ENCODE data around the gene GNAL. TPM values are rescaled to one million over a fixed set of nuclear protein-coding genes. Genes with fewer than 3 reads are reported as not detected.

The GNAL gene
- total and polyA plus RNA-seq, 2 of the 4 experiments (the other 2 are of a cell fraction): 0.15 to 0.36 TPM

GRCh38 chr18:11849279-11849678 is 160.2 kb downstream of the GNAL start:
- Histone ChIP-seq H3K36me3 (ENCODE audit: control insufficient read depth, insufficient read depth, low read length) (no peaks in the 10 kb centered on the region; the same call in 1 of the 2 replicates), H3K4me3 (ENCODE audit: insufficient read depth, low read depth, low read length) (no peak overlapping the region), H3K18ac (ENCODE audit: low read depth, low read length) (peak overlapping the region; percentile 84; the same call in 1 of the 2 replicates), H3K23ac (ENCODE audit: low read depth, low read length) (no peak overlapping the region; the same call in 1 of the 2 replicates), H2AK9ac (replicated peaks; ENCODE audit: low read depth, low read length, poor library complexity) (no peak overlapping the region), H3K4me2 (ENCODE audit: low read depth, low read length) (no peak overlapping the region), H3K9me1 (ENCODE audit: insufficient read depth, low read length) (no peaks in the 10 kb centered on the region), H2AFZ (replicated peaks; ENCODE audit: low read length, poor library complexity) (no peak overlapping the region), H2BK120ac (ENCODE audit: low read depth, low read length) (peak overlapping the region; percentile 88; the same call in 1 of the 2 replicates), H3K9me3 (ENCODE audit: control insufficient read depth, insufficient read depth, low read length) (no peaks in the 10 kb centered on the region), H3K79me1 (ENCODE audit: low read depth in 1 of 2, low read length in 2 of 2) (peaks cover 0 to 19% of the 10 kb centered on the region in 2 experiments; a peak in 2 of 4 replicates), H2BK5ac (ENCODE audit: low read depth, low read length, poor library complexity, severe bottlenecking) (peak overlapping the region; percentile 91), H3K27ac (ENCODE audit: insufficient read depth, low read length) (peak overlapping the region; percentile 81; the same call in 1 of the 2 replicates), H3K4ac (ENCODE audit: low read depth, low read length) (peak overlapping the region; percentile 83; the same call in 1 of the 2 replicates), H3K14ac (replicated peaks; ENCODE audit: low read depth, low read length) (no peak overlapping the region), H4K20me1 (ENCODE audit: insufficient read depth, low read length) (no peaks in the 10 kb centered on the region), H3K4me1 (ENCODE audit: control insufficient read depth, insufficient read depth, low read length) (peaks cover 6% of the 10 kb centered on the region), H4K8ac (ENCODE audit: low read depth in 2 of 2, low read length in 2 of 2) (peak overlapping the region; percentile 64 to 92; a peak in 3 of 4 replicates), H3K27me3 (ENCODE audit: control insufficient read depth, insufficient read depth, low read length) (no peaks in the 10 kb centered on the region), H4K91ac (ENCODE audit: insufficient read depth, low read depth, low read length) (peak overlapping the region; percentile 90), H2BK20ac (ENCODE audit: low read depth, low read length) (no peak overlapping the region), H2BK15ac (ENCODE audit: low read depth, low read length) (peak overlapping the region; percentile 80; the same call in 1 of the 3 replicates), H3K56ac (ENCODE audit: extremely low read depth, insufficient read depth, low read length) (0 out of 2 replicates have a peak overlapping the region, but pooled peaks have one; percentile 65), H4K5ac (ENCODE audit: low read depth, low read length) (peak overlapping the region; percentile 65; the same call in 1 of the 2 replicates), H3K9ac (ENCODE audit: low read depth, low read length) (no peak overlapping the region; the same call in 1 of the 2 replicates), H2AK5ac (ENCODE audit: low read depth, low read length) (no peak overlapping the region)
- ATAC-seq (ENCODE audit: low read depth) (no peak), DNase-seq (no peak)
- WGBS, 2 experiments (ENCODE audit: extremely low coverage in 2 of 2, insufficient read length in 1 of 2): 100% methylated on average over 2 of the region's 7 CpGs; no CpG with 5 or more reads in 1 of the 2 experiments
- in situ Hi-C loops (cut with MboI; ENCODE audit: low sequenced_read_pairs) (no loop called here), dilution Hi-C loops (cut with HindIII; ENCODE audit: low sequenced_read_pairs, unreplicated experiment) (no loop called here), intact Hi-C loops (cut with micrococcal nuclease) (no loop called here)
- POLR2A ChIA-PET (ENCODE audit: unreplicated experiment): interaction anchor here (0.6 kb wide), 1 partner anchor 146 kb away, joined by 6 read pairs; no protein-coding TSS in a partner anchor
- BruUV-seq (replicated peaks): no TSS peak
- TF ChIP-seq RCOR1 (IDR thresholded peaks at IDR 0.05; ENCODE audit: insufficient replicate concordance, low read length) (no peak), CTCF (conservative IDR thresholded peaks at IDR 0.05; ENCODE audit: low read depth, low read length) (no peak), RFX5 (IDR thresholded peaks at IDR 0.05; ENCODE audit: low read depth, low read length) (no peak), ELK1 (IDR thresholded peaks at IDR 0.05; ENCODE audit: borderline replicate concordance, low read depth, low read length) (no peak), CHD1 (IDR thresholded peaks at IDR 0.05; ENCODE audit: low read depth, low read length) (no peak), POLR2A (IDR thresholded peaks at IDR 0.05; ENCODE audit: low read depth, low read length) (no peak), MXI1 (IDR thresholded peaks at IDR 0.05; ENCODE audit: borderline replicate concordance, low read depth, low read length) (no peak), MAZ (IDR thresholded peaks at IDR 0.05; ENCODE audit: borderline replicate concordance, low read depth, low read length) (no peak), NFE2L2 (IDR thresholded peaks at IDR 0.05; ENCODE audit: low read depth, low read length) (no peak), RAD21 (IDR thresholded peaks at IDR 0.05; ENCODE audit: low read length) (no peak), FOS (IDR thresholded peaks at IDR 0.05; ENCODE audit: low read depth, low read length) (no peak), SMC3 (IDR thresholded peaks at IDR 0.05; ENCODE audit: low read depth, low read length) (no peak), CEBPB (IDR thresholded peaks at IDR 0.05; ENCODE audit: low read depth, low read length) (no peak), USF2 (IDR thresholded peaks at IDR 0.05; ENCODE audit: low read depth, low read length) (no peak), BHLHE40 (IDR thresholded peaks at IDR 0.05; ENCODE audit: low read depth, low read length) (no peak), MAFK (IDR thresholded peaks at IDR 0.05; ENCODE audit: low read depth, low read length) (no peak)
- CTCF ChIA-PET: no interaction called here
